GM12878 (cell line): ENCODE data around the gene ZNF3. TPM values are rescaled to one million over a fixed set of nuclear protein-coding genes. Genes with fewer than 3 reads are reported as not detected.

Source experiments
- ATAC-seq: fragments of 200-7000 bp; cut with Tn5 transposase; 3 replicates; pipeline ENCODE4 v1.9.1; 2020; ENCODE audit warnings: mild to moderate bottlenecking, moderate library complexity
- BruUV-seq: library from RNA; stranded (reverse); fragments of 400-500 nt; replicated peaks from 2 replicates; lab custom pipeline; 2021; lab: Mats Ljungman, UMichigan
- CTCF ChIA-PET: fragments of 300-600 bp; sonication (Branson Sonifier 250); formaldehyde crosslinking; extraction: SDS; loops from one replicate; lab custom pipeline; 2021; ENCODE audit warnings: inconsistent platforms; lab: Yijun Ruan, JAX
- POLR2A ChIA-PET: fragments of 350-600 bp; formaldehyde crosslinking; extraction: SDS; loops from one replicate; lab custom pipeline; 2021; ENCODE audit warnings: inconsistent platforms; lab: Charles Lee
- RAD21 ChIA-PET: fragments of 300-600 bp; sonication (Branson Sonifier 250); formaldehyde crosslinking; loops from one replicate; lab custom pipeline; 2023; ENCODE audit warnings: antibody characterized with exemption; ENCODE audit not compliant: unreplicated experiment; lab: Charles Lee
- SMC1A ChIA-PET: fragments of 300-600 bp; sonication (Branson Sonifier 250); formaldehyde crosslinking; loops from one replicate; lab custom pipeline; 2023; ENCODE audit not compliant: unreplicated experiment, uncharacterized antibody; lab: Charles Lee
- DNase-seq: peaks from one replicate; pipeline ENCODE4 v3.0.0-alpha.2; 2011; ENCODE audit warnings: low read depth, low spot score
- FAIRE-seq: peaks from 3 replicates; lab custom pipeline; 2011; peaks lifted over from hg19 to GRCh38; lab: Jason Lieb, UNC
- H2AFZ ChIP-seq: 2 replicates; pipeline ENCODE4 v1.6.0; 2011; ENCODE audit warnings: low read depth, low read length, control low read depth; ENCODE audit not compliant: control insufficient read depth
- H3K27ac ChIP-seq: 2 replicates; pipeline ENCODE4 v1.5.1; 2011; ENCODE audit warnings: control low read depth; ENCODE audit not compliant: control insufficient read depth, insufficient read depth
- H3K27me3 ChIP-seq, 2 experiments: replicated peaks in 1 of 2; 2 replicates each; pipeline versions ENCODE4 v1.6.0 to v1.6.1; 2011; ENCODE audit warnings: low read length in 1 of 2; ENCODE audit not compliant: control insufficient read depth in 2 of 2, insufficient read depth in 2 of 2
- H3K36me3 ChIP-seq, 2 experiments: 2 replicates each; pipeline ENCODE4 v1.5.1; 2011; ENCODE audit warnings: low read length in 1 of 2; ENCODE audit not compliant: control insufficient read depth in 2 of 2, insufficient read depth in 2 of 2
- H3K4me1 ChIP-seq: 2 replicates; pipeline ENCODE4 v1.6.1; 2011; ENCODE audit warnings: mild to moderate bottlenecking, low read length, moderate library complexity, mixed read lengths; ENCODE audit not compliant: control insufficient read depth, insufficient read depth
- H3K4me2 ChIP-seq: 2 replicates; pipeline ENCODE4 v1.6.0; 2011; ENCODE audit warnings: control low read depth; ENCODE audit not compliant: control insufficient read depth, insufficient read depth
- H3K4me3 ChIP-seq: fragments of 200-600 bp; sonication (generic); 2 replicates; pipeline ENCODE4 v1.5.1; 2016
- H3K79me2 ChIP-seq: 2 replicates; pipeline ENCODE4 v1.6.0; 2011; ENCODE audit warnings: low read length; ENCODE audit not compliant: control insufficient read depth, insufficient read depth
- H3K9ac ChIP-seq: 2 replicates; pipeline ENCODE4 v1.8.0; 2011; ENCODE audit warnings: low read length, control low read depth, mixed read lengths; ENCODE audit not compliant: control insufficient read depth, insufficient read depth
- H3K9me3 ChIP-seq: replicated peaks from 3 replicates; pipeline ENCODE4 v1.5.1; 2011; ENCODE audit warnings: mild to moderate bottlenecking, low read length; ENCODE audit not compliant: control insufficient read depth, insufficient read depth
- H4K20me1 ChIP-seq: 2 replicates; pipeline ENCODE4 v1.6.0; 2011; ENCODE audit not compliant: control insufficient read depth, insufficient read depth
- BCL11A ChIP-seq: IDR thresholded peaks from 2 replicates; pipeline ENCODE4 v1.6.1; 2011; ENCODE audit warnings: low read depth, low read length
- BCLAF1 ChIP-seq: fragments of 450-650 bp; IDR thresholded peaks from 2 replicates; pipeline ENCODE4 v1.6.1; 2017; ENCODE audit warnings: antibody characterized with exemption, mild to moderate bottlenecking, moderate library complexity
- ESRRA ChIP-seq: IDR thresholded peaks from 2 replicates; pipeline ENCODE4 v1.6.1; 2012; ENCODE audit warnings: mild to moderate bottlenecking, low read length, improper control_type of control experiment
- FOXK2 ChIP-seq: fragments of 450-650 bp; IDR thresholded peaks from 2 replicates; pipeline ENCODE4 v1.6.1; 2017; ENCODE audit warnings: mild to moderate bottlenecking, moderate library complexity
- JUND ChIP-seq: IDR thresholded peaks from 2 replicates; pipeline ENCODE4 v1.6.1; 2012; ENCODE audit warnings: low read depth, mild to moderate bottlenecking, low read length, improper control_type of control experiment, moderate library complexity
- NFIC ChIP-seq: IDR thresholded peaks from 2 replicates; pipeline ENCODE4 v1.6.1; 2012; ENCODE audit warnings: low read depth, mild to moderate bottlenecking, inconsistent platforms, low read length, moderate library complexity
- NR2C1 ChIP-seq: fragments of 450-650 bp; IDR thresholded peaks from 2 replicates; pipeline ENCODE4 v1.6.1; 2017; ENCODE audit warnings: antibody characterized with exemption, mild to moderate bottlenecking, moderate library complexity
- SIN3A ChIP-seq: IDR thresholded peaks from 2 replicates; pipeline ENCODE4 v1.6.1; 2012; ENCODE audit warnings: low read depth, low read length, improper control_type of control experiment
- SMARCA5 ChIP-seq: fragments of 450-650 bp; IDR thresholded peaks from 2 replicates; pipeline ENCODE4 v1.6.1; 2017; ENCODE audit warnings: mild to moderate bottlenecking
- SREBF2 ChIP-seq: IDR thresholded peaks from 2 replicates; pipeline ENCODE4 v1.6.1; 2012; ENCODE audit warnings: mild to moderate bottlenecking, low read length
- SUZ12 ChIP-seq: fragments of 200-600 bp; sonication (generic); IDR thresholded peaks from one replicate; pipeline ENCODE4 v1.6.1; 2018; ENCODE audit warnings: antibody characterized with exemption, mild to moderate bottlenecking; ENCODE audit not compliant: unreplicated experiment
- ZBED1 ChIP-seq: IDR thresholded peaks from 2 replicates; pipeline ENCODE4 v1.6.1; 2016; ENCODE audit warnings: borderline replicate concordance
- ZBTB11 ChIP-seq: fragments of 450-650 bp; formaldehyde crosslinking; IDR thresholded peaks from 2 replicates; pipeline ENCODE4 v1.5.0; 2022; ENCODE audit warnings: mild to moderate bottlenecking, missing genetic modification characterization
- WGBS: methylation state at CpG from one replicate; pipeline ENCODE4 v1.1.6; 2016; ENCODE audit warnings: low lambda C conversion rate; ENCODE audit not compliant: insufficient replicate concordance, insufficient coverage; ENCODE audit errors: missing lambda C conversion rate; 5-methylcytosine and 5-hydroxymethylcytosine counted together
- in situ Hi-C: fragments of 300-500 bp; cut with MboI; formaldehyde crosslinking; loops from 9 replicates; pipeline ENCODE4 v1.14.3; 2018; ENCODE audit warnings: mixed read lengths
- intact Hi-C: fragments of 100-400 bp; cut with micrococcal nuclease; formaldehyde crosslinking; loops from one replicate; pipeline ENCODE4 v1.14.2; 2022; ENCODE audit not compliant: unreplicated experiment
- polyA plus RNA-seq, 11 experiments: library from polyadenylated mRNA; depleted of rRNA in 4 of 11; unstranded in 6 of 11; stranded (reverse) in 5 of 11; fragments of >200 nt; fragmentation: Nextera tagmentation in 4 of 11; fragmentation: Illumina TruSeq in 1 of 11; extraction: Ambion mirVana in 4 of 11; extraction: Trizol in 1 of 11; gene quantifications; 1 replicate in 1 of 11; 2 replicates in 10 of 11; pipeline versions ENCODE4 v1.2.1 to v1.2.3, GENCODE V29; 2011 to 2016; ENCODE audit warnings: inconsistent platforms in 2 of 11, missing spikeins in 2 of 11, low read depth in 1 of 11
- total RNA-seq, 4 experiments: library from RNA; depleted of rRNA in 3 of 4; stranded (reverse); fragments of >200 nt in 3 of 4; fragmentation: Illumina TruSeq in 1 of 4; extraction: Trizol in 1 of 4; gene quantifications; 2 replicates each; pipeline versions ENCODE4 v1.2.1 to v1.2.3, GENCODE V29; 2013 to 2021

Gene ZNF3
- total and polyA plus RNA-seq, 10 of the 15 experiments (the other 5 are each of a cell fraction or from before 2014, with no cell fraction given) = 17.2 to 37.4 (median 29.4) TPM

GRCh38 chr7:100128637-100128963 lies 47.1 kb upstream of the ZNF3 start:
- H3K27ac ChIP-seq = no peak overlapping the region

More at GRCh38 chr7:100128637-100128963, 47.1 kb upstream of the ZNF3 start:
- Histone ChIP-seq H3K79me2 (peaks cover 13% of the 10 kb centered on the region), H4K20me1 (no peaks in the 10 kb centered on the region), H3K9me3 (no peaks in the 10 kb centered on the region), H3K9ac (no peak overlapping the region), H3K36me3 (no peaks in the 10 kb centered on the region), H3K4me2 (peak overlapping the region; percentile 81), H3K4me3 (no peak overlapping the region), H3K4me1 (peaks cover 17% of the 10 kb centered on the region), H2AFZ (no peak overlapping the region), H3K27me3 (no peaks in the 10 kb centered on the region)
- intact Hi-C loops = loop anchor here (5.0 kb wide), 2 partner anchors 136 to 151 kb away; partner anchors contain the start of gene AZGP1
- FAIRE-seq (no peak), DNase-seq (no peak), ATAC-seq (no peak)
- ChIA-PET SMC1A (interaction anchor here (0.6 to 3.1 kb wide), 12 partner anchors 10 to 215 kb away, joined by 3 to 17 read pairs (median 4); partner anchors contain the start of genes AP4M1 and MCM7), RAD21 (interaction anchor here (1.4 to 5.1 kb wide), 9 partner anchors 9 to 214 kb away, joined by 3 to 31 read pairs (median 7); partner anchors contain the start of gene ZKSCAN1), POLR2A (interaction anchor here (0.6 to 2.2 kb wide), 6 partner anchors 9 to 442 kb away, joined by 3 to 8 read pairs (median 4); partner anchors contain the start of genes AP4M1, CNPY4, MCM7 and TRIM4), CTCF (interaction anchor here (0.5 to 7.9 kb wide), 14 partner anchors 9 to 216 kb away, joined by 3 to 107 read pairs (median 4); partner anchors contain the start of genes AZGP1, MCM7 and PVRIG)
- 0% methylated on average over 1 of the region's 1 CpG for WGBS
- TF ChIP-seq ZBED1 = no peak
- TF ChIP-seq ZBTB11 = no peak
- TF ChIP-seq NR2C1 = no peak
- TF ChIP-seq BCL11A = no peak
- no peak for TF ChIP-seq SUZ12
- no peak for TF ChIP-seq ESRRA
- no peak for TF ChIP-seq BCLAF1
- TF ChIP-seq SMARCA5 = no peak
- TF ChIP-seq JUND = no peak
- no peak for TF ChIP-seq SREBF2
- TF ChIP-seq FOXK2 = no peak
- no peak for TF ChIP-seq SIN3A
- no peak for TF ChIP-seq NFIC
- in situ Hi-C loops = no loop called here
- no TSS peak for BruUV-seq
